MM.1S (cell line): ENCODE data around the gene ALDH3A1.

Experiments used
- DNase-seq: peaks from one replicate; pipeline ENCODE4 v3.0.0-alpha.2; 2015
- H2AFZ ChIP-seq: fragments of 300-600 bp; sonication (generic); 2 replicates; pipeline ENCODE4 v1.6.0; 2016; ENCODE audit warnings: antibody characterized with exemption, low read length
- H3F3A ChIP-seq: fragments of 300-600 bp; sonication (generic); 2 replicates; pipeline ENCODE4 v1.6.1; 2016; ENCODE audit warnings: mild to moderate bottlenecking, antibody characterized with exemption, low read length, moderate library complexity, mixed read lengths; ENCODE audit not compliant: insufficient read depth
- H3K27ac ChIP-seq: fragments of 300-600 bp; sonication (generic); 2 replicates; pipeline ENCODE4 v1.5.1; 2016; ENCODE audit warnings: mild to moderate bottlenecking, low read length
- H3K27me3 ChIP-seq: fragments of 300-600 bp; sonication (generic); replicated peaks from 2 replicates; pipeline ENCODE4 v1.6.0; 2016; ENCODE audit warnings: low read length; ENCODE audit not compliant: insufficient read depth
- H3K36me3 ChIP-seq: fragments of 300-600 bp; sonication (generic); replicated peaks from 2 replicates; pipeline ENCODE4 v1.6.1; 2016; ENCODE audit warnings: mild to moderate bottlenecking, low read length, mixed read lengths; ENCODE audit not compliant: insufficient read depth
- H3K4me1 ChIP-seq: fragments of 300-600 bp; sonication (generic); 2 replicates; pipeline ENCODE4 v1.6.1; 2016; ENCODE audit warnings: low read length, mixed read lengths
- H3K4me2 ChIP-seq: fragments of 300-600 bp; sonication (generic); 2 replicates; pipeline ENCODE4 v1.6.0; 2016; ENCODE audit warnings: low read depth, low read length
- H3K4me3 ChIP-seq: fragments of 300-600 bp; sonication (generic); 2 replicates; pipeline ENCODE4 v1.5.1; 2016; ENCODE audit warnings: low read length, mixed read lengths
- H3K79me2 ChIP-seq: fragments of 300-600 bp; sonication (generic); 2 replicates; pipeline ENCODE4 v1.6.1; 2016; ENCODE audit warnings: mixed run types, low read length, mixed read lengths
- H3K9ac ChIP-seq: fragments of 300-600 bp; sonication (generic); 2 replicates; pipeline ENCODE4 v1.6.1; 2016; ENCODE audit warnings: low read length, mixed read lengths
- H3K9me2 ChIP-seq: fragments of 300-600 bp; sonication (generic); replicated peaks from 2 replicates; pipeline ENCODE4 v1.6.1; 2016; ENCODE audit warnings: mild to moderate bottlenecking, low read length, mixed read lengths; ENCODE audit not compliant: insufficient read depth
- H3K9me3 ChIP-seq: fragments of 300-600 bp; sonication (generic); replicated peaks from 2 replicates; pipeline ENCODE4 v1.6.1; 2016; ENCODE audit warnings: mild to moderate bottlenecking, low read length, mixed read lengths; ENCODE audit not compliant: insufficient read depth
- H4K20me1 ChIP-seq: fragments of 300-600 bp; sonication (generic); 2 replicates; pipeline ENCODE4 v1.6.1; 2016; ENCODE audit warnings: mild to moderate bottlenecking, low read length, moderate library complexity, mixed read lengths; ENCODE audit not compliant: insufficient read depth
- EZH2 ChIP-seq: fragments of 300-600 bp; sonication (generic); optimal IDR thresholded peaks from 2 replicates; pipeline ENCODE3; 2017; ENCODE audit warnings: low read depth, mild to moderate bottlenecking, antibody characterized with exemption, low read length, mixed read lengths
- EZH2phosphoT487 ChIP-seq: fragments of 300-600 bp; sonication (generic); IDR thresholded peaks from 2 replicates; pipeline ENCODE4 v1.6.1; 2018; ENCODE audit warnings: antibody characterized with exemption, low read length
- TF ChIP-seq, protein P1 (sequence below): fragments of 300-600 bp; sonication (generic); IDR thresholded peaks from 2 replicates; pipeline ENCODE4 v1.5.1; 2016; ENCODE audit warnings: antibody characterized with exemption, low read length, mixed read lengths

Gene ALDH3A1

DNA sequence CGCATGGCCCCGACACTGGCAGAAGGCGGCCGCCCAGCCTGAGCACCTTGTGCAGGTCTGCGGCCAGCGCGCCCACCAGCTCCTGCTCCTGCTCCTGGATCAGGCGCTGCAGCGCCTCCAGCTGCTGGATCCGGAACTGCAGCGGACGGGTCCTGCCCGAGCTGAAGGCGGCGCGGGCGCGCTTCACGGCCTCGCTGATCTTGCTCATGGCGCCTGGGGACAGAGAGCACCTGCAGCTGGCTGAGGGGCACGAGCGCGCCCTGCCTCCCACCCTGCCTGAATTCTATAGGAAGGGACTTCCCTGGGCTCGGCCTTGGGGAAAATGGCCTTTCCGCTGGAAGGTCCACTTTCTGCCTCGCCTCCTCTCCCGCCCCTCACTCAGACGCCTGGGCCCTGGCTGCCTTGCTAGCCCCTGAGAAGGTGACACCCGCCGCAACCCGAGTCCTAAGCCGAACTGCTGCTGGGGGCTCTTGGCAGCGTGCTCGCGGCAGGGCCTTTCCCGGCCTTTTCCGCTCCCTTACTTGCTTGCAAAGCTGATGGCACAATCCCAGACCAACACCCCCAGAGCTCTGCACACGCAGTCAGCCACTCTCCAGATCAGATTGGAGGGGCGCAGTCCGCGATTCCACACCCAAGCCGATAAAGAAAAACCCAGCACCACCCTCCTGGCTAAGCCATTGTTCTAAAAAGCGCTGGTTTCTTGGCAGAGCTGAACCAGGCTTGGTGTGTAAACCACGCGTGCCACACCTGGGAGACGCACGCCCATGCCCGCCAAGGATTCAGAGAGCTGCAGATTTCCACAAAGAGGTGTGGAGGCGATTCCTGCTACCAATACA lies 3.0 kb downstream of the ALDH3A1 start:
- Histone ChIP-seq H3K79me2 (no peaks in the 10 kb centered on the region), H3K9ac (no peak overlapping the region), H3K4me2 (peak overlapping the region; percentile 60), H3K27ac (no peak overlapping the region), H3F3A (no peaks in the 10 kb centered on the region), H3K27me3 (peaks cover 39% of the 10 kb centered on the region), H3K36me3 (no peaks in the 10 kb centered on the region), H3K9me3 (no peaks in the 10 kb centered on the region), H3K4me1 (no peaks in the 10 kb centered on the region), H3K4me3 (peak overlapping the region; percentile 43), H3K9me2 (no peaks in the 10 kb centered on the region), H2AFZ (peak overlapping the region; percentile 67; the same call in 1 of the 2 replicates), H4K20me1 (no peaks in the 10 kb centered on the region)
- TF ChIP-seq, protein P1, sequence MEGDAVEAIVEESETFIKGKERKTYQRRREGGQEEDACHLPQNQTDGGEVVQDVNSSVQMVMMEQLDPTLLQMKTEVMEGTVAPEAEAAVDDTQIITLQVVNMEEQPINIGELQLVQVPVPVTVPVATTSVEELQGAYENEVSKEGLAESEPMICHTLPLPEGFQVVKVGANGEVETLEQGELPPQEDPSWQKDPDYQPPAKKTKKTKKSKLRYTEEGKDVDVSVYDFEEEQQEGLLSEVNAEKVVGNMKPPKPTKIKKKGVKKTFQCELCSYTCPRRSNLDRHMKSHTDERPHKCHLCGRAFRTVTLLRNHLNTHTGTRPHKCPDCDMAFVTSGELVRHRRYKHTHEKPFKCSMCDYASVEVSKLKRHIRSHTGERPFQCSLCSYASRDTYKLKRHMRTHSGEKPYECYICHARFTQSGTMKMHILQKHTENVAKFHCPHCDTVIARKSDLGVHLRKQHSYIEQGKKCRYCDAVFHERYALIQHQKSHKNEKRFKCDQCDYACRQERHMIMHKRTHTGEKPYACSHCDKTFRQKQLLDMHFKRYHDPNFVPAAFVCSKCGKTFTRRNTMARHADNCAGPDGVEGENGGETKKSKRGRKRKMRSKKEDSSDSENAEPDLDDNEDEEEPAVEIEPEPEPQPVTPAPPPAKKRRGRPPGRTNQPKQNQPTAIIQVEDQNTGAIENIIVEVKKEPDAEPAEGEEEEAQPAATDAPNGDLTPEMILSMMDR = peak; percentile 76
- TF ChIP-seq EZH2 (no peak), EZH2phosphoT487 (no peak)
- DNase-seq = peak; percentile 67

DNA sequence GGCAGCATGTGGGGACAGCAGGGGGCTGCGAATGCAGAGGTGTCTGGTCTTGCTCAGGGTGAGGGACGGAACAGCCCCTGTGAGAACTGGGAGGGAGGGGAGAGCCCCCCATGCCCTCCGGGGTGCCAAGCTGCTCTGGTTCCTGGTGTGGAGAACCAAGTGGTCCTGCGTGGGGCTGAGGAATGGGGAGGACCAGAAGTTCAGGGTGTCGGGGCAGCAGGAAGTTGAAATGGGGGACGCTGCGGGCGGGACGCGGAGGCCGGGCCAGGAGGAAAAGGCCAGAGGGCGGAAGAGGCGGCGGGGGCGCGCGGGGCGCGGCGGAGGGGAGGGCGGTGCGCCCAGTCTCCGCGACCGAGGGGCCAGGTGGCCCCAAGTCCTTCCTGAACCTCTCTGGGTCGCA lies 3.6 kb downstream of the ALDH3A1 start:
- TF ChIP-seq, protein P1 = no peak
- TF ChIP-seq EZH2phosphoT487 (no peak), EZH2 (no peak)
- no peaks in the 10 kb centered on the region for H3F3A ChIP-seq
- peak overlapping the region; percentile 67 for H2AFZ ChIP-seq
- no peaks in the 10 kb centered on the region for H3K36me3 ChIP-seq
- H3K9ac ChIP-seq = peak overlapping the region; percentile 21; the same call in 1 of the 2 replicates
- no peaks in the 10 kb centered on the region for H4K20me1 ChIP-seq
- DNase-seq = no peak
- H3K79me2 ChIP-seq = no peaks in the 10 kb centered on the region
- no peaks in the 10 kb centered on the region for H3K9me2 ChIP-seq
- peak overlapping the region; percentile 43 for H3K4me3 ChIP-seq
- H3K9me3 ChIP-seq = no peaks in the 10 kb centered on the region
- no peaks in the 10 kb centered on the region for H3K4me1 ChIP-seq
- no peak overlapping the region for H3K27ac ChIP-seq
- H3K27me3 ChIP-seq = peaks cover 45% of the 10 kb centered on the region
- peak overlapping the region; percentile 60; the same call in 1 of the 2 replicates for H3K4me2 ChIP-seq

DNA sequence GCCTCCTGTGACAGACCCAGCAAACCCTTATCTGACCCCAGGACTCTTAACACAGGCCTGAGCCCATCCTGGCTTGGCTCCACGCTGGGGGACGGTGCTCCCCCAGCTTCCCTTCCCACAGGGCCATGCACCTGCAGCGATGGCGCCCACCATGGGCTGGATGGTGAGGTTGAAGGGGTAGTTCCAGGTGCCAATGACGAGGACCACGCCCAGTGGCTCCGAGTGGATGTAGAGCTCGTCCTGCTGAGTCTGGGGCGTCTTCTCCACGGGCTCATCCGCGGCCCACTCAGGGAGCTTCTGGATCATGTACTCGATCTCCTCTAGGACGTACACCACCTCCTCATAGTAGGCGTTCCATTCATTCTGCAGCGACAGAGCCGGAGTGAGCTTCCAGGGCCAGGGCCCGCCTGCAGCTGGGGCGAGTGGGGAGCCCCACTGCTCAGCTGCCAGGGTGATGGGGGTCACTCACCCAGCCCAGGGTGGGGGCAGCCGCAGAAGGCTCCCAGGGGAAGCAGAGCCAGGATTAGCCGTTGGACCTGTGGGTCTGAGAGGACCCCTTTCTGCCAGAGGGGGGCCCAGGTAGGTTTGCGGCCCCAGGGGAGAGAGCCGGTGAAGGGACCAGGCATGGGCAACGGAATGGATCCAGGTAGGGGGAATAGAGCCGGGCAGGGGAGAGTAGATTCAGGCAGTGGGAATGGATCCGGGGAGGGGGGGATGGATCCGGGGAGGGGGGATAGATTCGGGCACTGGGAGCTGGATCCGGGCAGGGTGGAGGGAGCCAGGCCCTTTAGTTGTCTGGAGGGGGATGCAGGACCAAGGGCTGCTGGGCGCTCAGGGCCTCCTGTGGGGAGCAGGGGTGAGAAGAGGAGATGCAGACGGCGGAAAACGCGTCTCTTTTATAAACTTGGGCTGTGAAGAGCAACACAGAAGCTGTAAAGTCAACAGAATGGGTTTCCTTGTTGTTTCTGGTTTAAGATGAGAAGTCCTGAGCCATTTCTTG lies 4.7 kb downstream of the ALDH3A1 start:
- DNase-seq = no peak
- no peak overlapping the region for H3K4me2 ChIP-seq
- H3K4me1 ChIP-seq = no peaks in the 10 kb centered on the region

More for the DNA sequence above, 4.7 kb downstream of the ALDH3A1 start:
- Histone ChIP-seq H3K36me3 (no peaks in the 10 kb centered on the region), H3K9me3 (no peaks in the 10 kb centered on the region), H3K9ac (no peak overlapping the region), H3K79me2 (no peaks in the 10 kb centered on the region), H3K27ac (no peak overlapping the region), H3K27me3 (peaks cover 37% of the 10 kb centered on the region), H3K9me2 (no peaks in the 10 kb centered on the region), H4K20me1 (no peaks in the 10 kb centered on the region), H3K4me3 (no peak overlapping the region), H3F3A (no peaks in the 10 kb centered on the region), H2AFZ (no peak overlapping the region)
- TF ChIP-seq, protein P1 = no peak
- no peak for TF ChIP-seq EZH2phosphoT487
- no peak for TF ChIP-seq EZH2
